AG04449 (cell line): ENCODE data around the gene PSMD9.
A peak's percentile ranks its signal among the peaks of the same experiment; 100 is the strongest.

Experiments
- CTCF ChIA-PET: fragments of 350-600 bp; formaldehyde crosslinking; extraction: SDS; loops from one replicate; lab custom pipeline; 2021; ENCODE audit warnings: antibody characterized with exemption; lab: Yijun Ruan, JAX
- POLR2A ChIA-PET: fragments of 400-600, 350-600 bp; formaldehyde crosslinking; extraction: SDS; loops from one replicate; lab custom pipeline; 2020; ENCODE audit warnings: antibody characterized with exemption, inconsistent platforms; lab: Yijun Ruan, JAX
- DNase-seq: peaks from one replicate; pipeline ENCODE4 v3.0.0-alpha.2; 2010; ENCODE audit warnings: low read depth, low spot score
- H3K4me3 ChIP-seq: 2 replicates; pipeline ENCODE4 v1.5.1; 2011; ENCODE audit warnings: low read depth, mild to moderate bottlenecking, control low read depth, low read length
- CTCF ChIP-seq: IDR thresholded peaks from one replicate; pipeline ENCODE4 v1.5.1; 2011; ENCODE audit warnings: mild to moderate bottlenecking, moderate library complexity, low read length, control low read depth, inconsistent platforms; ENCODE audit not compliant: insufficient read depth; ENCODE audit errors: missing control alignments

PSMD9 gene

GRCh38 chr12:121943926-121944325 lies 55.3 kb downstream of the PSMD9 start:
- TF ChIP-seq CTCF, result no peak
- no peak for DNase-seq
- ChIA-PET CTCF (no interaction called here), POLR2A (no interaction called here)
- no peak overlapping the region for H3K4me3 ChIP-seq

DNA sequence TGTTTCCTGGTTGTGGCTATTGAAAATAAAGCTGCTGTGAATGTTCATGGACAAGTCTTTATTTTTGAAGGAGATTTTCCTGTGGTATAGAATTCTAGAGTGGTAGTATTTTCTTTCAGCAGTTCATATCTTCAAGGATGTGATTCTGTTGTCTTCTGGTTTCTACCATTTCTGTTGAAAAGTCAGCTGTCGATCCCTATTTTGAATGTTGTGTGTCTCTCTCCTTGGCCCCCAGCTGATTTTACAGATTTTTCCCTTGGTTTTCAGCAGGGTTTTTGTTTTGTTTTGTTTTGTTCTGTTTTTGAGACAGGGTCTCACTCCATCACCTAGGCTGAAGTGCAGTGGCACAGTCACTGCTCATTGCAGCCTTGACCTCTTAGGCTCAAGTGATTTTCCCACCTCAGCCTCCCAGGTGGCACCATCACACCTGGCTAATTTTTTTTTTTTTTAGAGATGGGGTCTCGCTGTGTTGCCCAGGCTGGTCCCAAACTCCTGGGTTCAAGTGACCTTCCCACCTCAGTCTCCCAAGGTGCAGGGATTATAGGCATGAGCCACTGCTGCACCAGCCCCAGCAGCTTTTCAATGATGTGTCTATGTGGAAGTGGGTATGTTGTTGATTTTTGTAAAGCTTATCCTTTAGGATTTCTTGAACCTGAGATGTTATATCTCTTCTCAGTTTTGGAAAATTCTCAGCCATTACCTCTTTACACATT lies 57.9 kb downstream of the PSMD9 start:
- no peak for TF ChIP-seq CTCF
- no peak overlapping the region for H3K4me3 ChIP-seq
- no peak for DNase-seq
- ChIA-PET CTCF (interaction anchor here (1.0 kb wide), 1 partner anchor 12 kb away, joined by 3 read pairs; no protein-coding TSS in a partner anchor), POLR2A (no interaction called here)

- POLR2A ChIA-PET, result no interaction called here
- CTCF ChIA-PET, result interaction anchor here (0.9 to 1.7 kb wide), 6 partner anchors 14 to 175 kb away, joined by 3 read pairs; no protein-coding TSS in a partner anchor
These were observed 59.4 kb downstream of the PSMD9 start for GRCh38 chr12:121947981-121948380.

DNA sequence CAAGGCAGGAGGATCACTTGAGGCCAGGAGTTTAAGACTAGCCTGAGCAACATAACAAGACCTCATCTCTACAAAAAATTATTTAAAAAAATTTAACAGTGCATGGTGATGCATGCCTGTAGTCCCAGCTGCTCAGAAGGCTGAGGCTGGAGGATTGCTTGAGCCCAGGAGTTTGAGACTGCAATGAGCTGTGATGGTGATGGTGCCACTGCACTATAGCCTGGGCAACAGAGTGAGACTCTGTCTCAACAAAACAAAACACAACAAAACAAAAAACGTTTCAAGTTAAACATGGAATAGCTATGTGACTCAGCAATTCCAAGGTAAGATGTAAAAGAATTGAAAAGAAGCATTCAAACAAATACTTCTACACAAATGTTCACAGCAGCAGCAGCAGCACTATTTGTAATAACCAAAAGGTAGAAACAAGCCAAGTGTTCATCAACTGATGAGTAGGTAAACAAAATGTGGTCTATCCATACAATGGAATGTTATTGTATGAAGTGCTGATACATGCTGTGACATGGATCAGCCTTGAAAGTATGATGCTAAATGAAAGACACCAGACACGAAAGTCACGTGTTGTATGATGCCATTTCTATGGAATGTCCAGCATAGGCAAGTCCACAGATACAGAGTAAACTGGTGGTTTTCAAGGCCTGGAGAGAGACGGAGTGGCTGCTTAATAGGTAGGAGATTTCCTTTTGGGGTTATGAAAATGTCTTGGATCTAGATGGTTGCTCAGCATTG lies 61.2 kb downstream of the PSMD9 start:
- DNase-seq, result peak; percentile 90
- CTCF ChIA-PET, result interaction anchor here (0.9 to 1.7 kb wide), 3 partner anchors 9 to 138 kb away, joined by 3 read pairs; no protein-coding TSS in a partner anchor
- POLR2A ChIA-PET, result no interaction called here
- no peak overlapping the region for H3K4me3 ChIP-seq
- TF ChIP-seq CTCF, result no peak

More at GRCh38 chr12:121947981-121948380, 59.4 kb downstream of the PSMD9 start:
- no peak for TF ChIP-seq CTCF
- no peak for DNase-seq
- H3K4me3 ChIP-seq, result no peak overlapping the region

- H3K4me3 ChIP-seq, result no peak overlapping the region
- POLR2A ChIA-PET, result no interaction called here
- DNase-seq, result no peak
- no peak for TF ChIP-seq CTCF
- CTCF ChIA-PET, result interaction anchor here (0.8 to 1.9 kb wide), 2 partner anchors 16 to 19 kb away, joined by 3 to 7 read pairs; no protein-coding TSS in a partner anchor
These were observed 64.6 kb downstream of the PSMD9 start for GRCh38 chr12:121953117-121953692.

- POLR2A ChIA-PET, result no interaction called here
- no peak for DNase-seq
- no peak overlapping the region for H3K4me3 ChIP-seq
- TF ChIP-seq CTCF, result no peak
- CTCF ChIA-PET, result no interaction called here
These were observed 65.1 kb downstream of the PSMD9 start for GRCh38 chr12:121953695-121954094.
